ENCODE results near the gene KIFAP3.
A peak's percentile ranks its signal among the peaks of the same experiment; 100 is the strongest.

The KIFAP3 gene

GRCh38 chr1:169970114-169970513, 104.4 kb downstream of the KIFAP3 start:
- no peak for DNase-seq

DNA sequence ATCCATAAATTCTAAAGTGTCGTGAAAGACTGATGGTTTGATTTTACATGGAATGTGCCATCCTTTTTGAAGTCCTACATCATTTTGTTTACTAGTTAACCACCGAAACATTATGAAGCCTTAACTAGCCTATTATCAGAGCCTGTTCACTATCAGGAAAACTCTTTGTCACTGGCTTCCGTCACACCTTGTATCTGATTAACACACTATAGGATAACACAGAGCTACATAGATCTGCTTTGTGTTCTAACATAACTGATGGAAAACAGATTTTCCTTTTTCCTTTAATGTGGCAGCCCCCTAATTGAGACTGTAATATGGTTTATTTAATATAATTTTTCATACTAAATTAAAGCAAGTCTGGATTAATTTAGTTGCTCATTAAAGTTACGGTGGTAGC, 106.3 kb downstream of the KIFAP3 start:
- no peak for DNase-seq

GRCh38 chr1:169964206-169964605, 110.3 kb downstream of the KIFAP3 start:
- no peak for DNase-seq

GRCh38 chr1:169959686-169960085, 114.8 kb downstream of the KIFAP3 start:
- DNase-seq, result no peak

DNA sequence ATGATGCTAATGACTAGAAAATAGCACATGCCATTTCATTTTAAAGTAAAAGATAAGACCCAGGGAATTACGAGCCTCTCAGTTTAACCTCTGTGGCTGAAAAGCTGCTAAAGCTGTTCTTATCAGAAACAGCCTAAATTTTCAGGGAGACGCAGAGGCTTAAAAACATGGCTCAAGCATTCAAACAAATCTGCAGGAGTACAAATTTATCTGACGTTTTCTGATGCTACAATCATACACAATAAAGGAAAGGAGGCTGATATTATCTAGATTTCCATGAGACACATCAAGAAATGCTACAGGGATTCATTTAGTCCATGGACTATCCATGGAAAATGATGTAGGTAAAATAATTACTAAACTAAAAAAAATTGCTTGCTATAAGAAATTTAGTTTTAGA, 115.5 kb downstream of the KIFAP3 start:
- DNase-seq, result no peak

DNA sequence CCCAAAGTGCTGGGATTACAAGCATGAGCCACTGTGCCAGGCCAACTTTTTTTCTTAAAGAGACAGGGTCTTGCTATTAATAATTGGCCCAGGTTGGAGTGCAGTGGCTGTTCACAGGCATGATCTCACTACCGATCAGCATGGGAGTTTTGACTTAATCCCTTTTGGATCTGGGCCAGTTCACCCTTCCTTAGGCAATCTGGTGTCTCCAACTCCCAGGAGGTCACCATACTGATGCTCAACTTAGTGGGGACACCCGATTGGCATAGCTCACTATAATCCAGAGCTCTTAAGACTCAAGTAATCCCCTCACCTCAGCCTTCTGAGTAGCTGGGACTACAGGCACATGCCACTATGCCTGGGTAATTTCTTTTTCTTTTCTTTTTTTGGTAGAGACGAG, 116.6 kb downstream of the KIFAP3 start:
- DNase-seq, result no peak

GRCh38 chr1:169951108-169951507, 123.4 kb downstream of the KIFAP3 start:
- no peak for DNase-seq

GRCh38 chr1:169949139-169949538, 125.4 kb downstream of the KIFAP3 start:
- DNase-seq, result no peak

DNA sequence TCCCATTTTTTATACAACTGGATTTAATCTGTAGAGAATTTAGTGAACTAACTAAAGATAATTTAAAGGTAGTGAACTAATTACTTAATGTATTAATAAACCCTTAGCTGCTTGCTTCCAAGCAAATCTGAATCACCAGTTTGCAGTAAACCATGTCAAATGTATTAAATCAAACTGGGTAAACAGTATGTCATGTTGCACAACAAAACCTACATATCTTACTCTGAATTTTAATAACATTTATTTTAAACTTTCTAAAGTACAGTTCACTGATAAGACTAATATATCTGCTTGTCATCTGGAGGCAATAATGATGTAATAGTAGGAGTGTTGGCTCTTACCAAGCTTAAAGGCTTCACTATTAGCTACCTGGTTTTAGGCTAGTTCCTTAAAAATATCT, 128.3 kb downstream of the KIFAP3 start:
- no peak for DNase-seq

DNA sequence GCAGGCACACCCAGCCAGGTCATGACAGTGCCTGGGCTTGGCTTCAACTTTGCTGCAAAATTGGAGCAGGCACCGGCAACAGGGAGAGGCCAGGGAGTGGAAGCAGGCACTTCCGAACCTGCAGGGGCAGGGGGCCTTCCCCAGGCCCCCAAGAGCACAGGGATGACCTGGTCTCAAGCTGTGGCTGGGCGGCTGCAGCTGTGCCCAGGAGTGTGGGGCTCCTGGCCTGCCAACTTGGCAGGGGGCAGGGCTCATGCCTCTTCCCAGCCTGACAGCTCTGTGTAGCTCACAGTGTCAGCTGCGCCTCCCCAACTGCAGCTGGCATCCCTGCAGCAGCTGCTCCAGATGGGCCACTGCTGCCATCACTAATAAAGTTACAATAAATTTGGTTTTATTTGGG, 129.3 kb downstream of the KIFAP3 start:
- DNase-seq, result no peak

DNA sequence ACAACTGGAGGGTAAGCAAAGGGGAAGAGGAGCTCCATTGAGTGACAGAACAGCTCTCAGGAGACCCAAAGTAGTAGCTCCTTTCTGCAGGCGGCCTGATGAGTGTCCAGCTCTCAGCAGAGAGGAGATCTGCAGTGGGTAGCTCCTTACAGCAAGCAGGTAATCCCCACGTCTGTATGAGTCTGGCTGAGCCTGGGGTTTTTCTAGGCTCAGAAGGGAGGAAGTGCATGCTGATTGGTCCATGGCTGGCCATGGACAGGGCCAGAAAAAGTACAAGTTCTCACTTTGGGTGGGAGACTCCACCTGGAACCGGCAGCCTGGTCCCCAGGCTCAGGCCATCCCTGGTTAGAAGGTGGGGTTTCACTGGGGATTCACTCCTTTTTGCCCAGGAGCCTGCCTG, 129.9 kb downstream of the KIFAP3 start:
- DNase-seq, result no peak

GRCh38 chr1:169943963-169944526, 130.4 kb downstream of the KIFAP3 start:
- no peak for DNase-seq

DNA sequence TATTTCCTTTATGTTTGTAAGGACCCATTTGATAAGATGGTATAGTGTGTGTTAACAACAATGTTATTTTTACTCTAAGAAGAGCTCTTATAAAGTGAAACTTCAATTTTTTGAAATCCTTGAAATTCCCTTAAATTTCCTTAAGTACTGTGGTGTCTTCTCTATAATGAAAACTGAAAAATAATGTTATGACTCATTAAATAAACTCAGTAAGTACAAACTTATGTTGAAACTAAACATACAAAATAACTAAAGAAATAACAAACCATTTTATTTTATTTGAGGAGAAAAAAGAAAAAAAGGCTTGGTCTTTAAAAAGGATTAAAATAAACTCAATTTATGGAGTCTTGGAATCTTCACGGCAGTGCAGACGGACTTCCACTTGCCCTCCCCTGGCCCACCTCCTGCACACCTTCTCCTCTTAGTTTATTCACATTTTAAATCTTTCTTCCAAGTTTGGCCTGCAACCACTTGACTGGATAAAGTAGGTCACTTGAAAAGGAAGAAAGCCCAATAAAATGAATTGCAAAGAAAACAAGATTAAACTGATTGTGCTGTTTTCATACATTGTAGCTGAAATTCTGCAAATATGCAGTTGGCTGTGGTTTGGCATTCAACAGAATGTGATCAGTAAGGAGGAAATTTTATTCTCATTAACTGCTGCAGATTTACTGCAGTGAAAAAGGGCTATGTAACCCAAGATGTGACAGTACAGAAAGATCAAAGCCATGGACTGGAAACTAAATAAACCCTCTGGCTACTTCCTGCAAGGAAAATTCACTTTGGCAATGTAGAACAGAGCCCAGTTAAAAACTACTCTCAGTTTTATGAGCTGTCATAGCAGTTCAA, 132.3 kb downstream of the KIFAP3 start:
- peak; percentile 38 for DNase-seq

- no peak for DNase-seq
Observed at GRCh38 chr1:169933984-169934725, 140.3 kb downstream of the KIFAP3 start.

- DNase-seq, result no peak
Observed at GRCh38 chr1:169931795-169932231, 142.7 kb downstream of the KIFAP3 start.

GRCh38 chr1:169929210-169929526, 145.3 kb downstream of the KIFAP3 start:
- DNase-seq, result no peak

DNA sequence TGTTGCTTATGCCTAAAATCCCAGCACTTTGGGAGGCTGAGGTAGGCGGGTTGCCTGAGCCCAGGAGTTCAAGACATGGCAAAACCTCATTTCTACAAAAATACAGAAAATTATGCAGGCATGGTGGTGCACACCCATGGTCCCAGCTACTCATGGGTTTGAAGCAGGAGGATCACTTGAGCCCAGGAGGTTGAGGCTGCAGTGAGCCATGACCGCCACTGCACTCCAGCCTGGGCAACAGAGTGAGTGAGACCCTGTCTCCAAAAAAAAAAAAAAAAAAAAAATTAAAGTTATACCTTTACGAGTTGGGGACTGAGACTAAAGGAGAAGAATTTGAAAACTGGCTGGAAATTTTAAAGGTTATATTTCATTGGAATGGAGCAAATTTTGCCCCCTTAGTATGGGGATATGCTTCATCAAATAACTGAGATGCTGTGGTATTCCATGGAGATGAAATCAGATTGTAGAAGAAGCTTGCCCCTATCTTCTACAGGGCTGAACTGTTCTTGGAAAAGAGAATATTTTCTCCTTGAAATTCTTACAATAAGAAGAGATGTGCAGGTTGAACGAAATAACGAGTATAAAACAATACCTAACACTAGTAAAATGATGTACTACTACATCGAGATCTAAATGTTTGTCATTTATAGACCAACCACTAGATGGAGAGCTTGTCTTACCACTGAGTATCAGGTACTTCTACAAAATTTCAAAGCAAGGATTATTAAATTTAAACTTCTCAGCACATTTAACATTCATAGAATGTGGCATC, 145.9 kb downstream of the KIFAP3 start:
- peak; percentile 26 for DNase-seq

- peak; percentile 87 for DNase-seq
Observed at GRCh38 chr1:169925505-169926482, 148.7 kb downstream of the KIFAP3 start.

GRCh38 chr1:169924829-169925228, 149.7 kb downstream of the KIFAP3 start:
- DNase-seq, result no peak

DNA sequence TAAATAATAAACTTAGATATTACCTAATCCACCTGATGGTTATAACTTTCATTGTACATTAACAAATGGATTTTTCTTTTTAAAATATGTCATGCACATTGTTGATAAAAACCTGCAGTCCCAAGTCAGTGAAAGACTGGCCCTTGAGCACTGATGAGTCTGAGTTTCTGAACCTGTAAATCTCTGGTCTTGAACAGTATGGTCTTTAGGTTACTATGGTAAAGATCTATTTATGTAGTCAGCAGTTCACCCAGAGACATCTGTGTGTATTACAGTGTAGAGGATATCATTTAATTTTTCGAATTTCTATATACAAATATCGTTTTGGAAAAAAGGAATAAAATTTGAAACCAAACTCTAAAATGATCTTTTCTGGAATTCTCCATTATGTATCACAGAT, 150.4 kb downstream of the KIFAP3 start:
- no peak for DNase-seq

GRCh38 chr1:169921080-169921479, 153.4 kb downstream of the KIFAP3 start:
- no peak for DNase-seq

GRCh38 chr1:169918927-169919326, 155.6 kb downstream of the KIFAP3 start:
- no peak for DNase-seq

Data from DMS79 (cell line).